Endodermal cell (in vitro differentiated cells): Measurements from ENCODE around the gene PNKD. TPM values are rescaled to one million over a fixed set of nuclear protein-coding genes. Genes with fewer than 3 reads are reported as not detected.

Experiments used
- DNase-seq: peaks from one replicate; pipeline ENCODE4 v3.0.0-alpha.2; 2017
- H3K27ac ChIP-seq: 2 replicates; pipeline ENCODE4 v1.5.1; 2013; ENCODE audit warnings: mild to moderate bottlenecking, low read depth, low read length, moderate library complexity
- H3K27me3 ChIP-seq: 2 replicates; pipeline ENCODE4 v1.6.1; 2013; ENCODE audit warnings: mild to moderate bottlenecking, low read length, moderate library complexity; ENCODE audit not compliant: insufficient read depth, control insufficient read depth, poor library complexity, severe bottlenecking
- H3K36me3 ChIP-seq: 2 replicates; pipeline ENCODE4 v1.7.0; 2013; ENCODE audit warnings: mild to moderate bottlenecking, low read length, moderate library complexity; ENCODE audit not compliant: control insufficient read depth, insufficient read depth
- H3K4me1 ChIP-seq: one replicate; pipeline ENCODE4 v1.7.0; 2013; ENCODE audit warnings: low read length; ENCODE audit not compliant: control insufficient read depth, insufficient read depth
- H3K4me3 ChIP-seq: 2 replicates; pipeline ENCODE4 v1.5.1; 2013; ENCODE audit warnings: mild to moderate bottlenecking, low read length, moderate library complexity
- H3K9ac ChIP-seq: 2 replicates; pipeline ENCODE4 v1.6.1; 2013; ENCODE audit warnings: mild to moderate bottlenecking, low read length, moderate library complexity; ENCODE audit not compliant: poor library complexity, severe bottlenecking; ENCODE audit errors: extremely low read depth
- H3K9me3 ChIP-seq: 2 replicates; pipeline ENCODE4 v1.6.1; 2013; ENCODE audit warnings: mild to moderate bottlenecking, low read length, moderate library complexity; ENCODE audit not compliant: control insufficient read depth
- H3K27ac Mint-ChIP-seq: 2 replicates; pipeline ENCODE4 v1.8.0; 2020; ENCODE audit warnings: mixed read lengths
- H3K27me3 Mint-ChIP-seq: 2 replicates; pipeline ENCODE4 v1.8.0; 2021; ENCODE audit warnings: mild to moderate bottlenecking, mixed read lengths; ENCODE audit not compliant: insufficient read depth
- H3K36me3 Mint-ChIP-seq: 2 replicates; pipeline ENCODE4 v1.8.0; 2020; ENCODE audit warnings: low read depth, mixed read lengths
- H3K4me1 Mint-ChIP-seq: 2 replicates; pipeline ENCODE4 v1.8.0; 2020; ENCODE audit warnings: mixed read lengths
- H3K4me3 Mint-ChIP-seq: 2 replicates; pipeline ENCODE4 v1.8.0; 2020; ENCODE audit warnings: mild to moderate bottlenecking, moderate library complexity, mixed read lengths
- H3K9me3 Mint-ChIP-seq: 2 replicates; pipeline ENCODE4 v1.8.0; 2020; ENCODE audit warnings: mild to moderate bottlenecking, mixed read lengths
- WGBS, 2 experiments: methylation state at CpG; one replicate each; pipeline versions ENCODE4 v1.1.5 to v1.1.7; 2013; ENCODE audit warnings: missing lambda C conversion rate in 2 of 2, mixed read lengths in 1 of 2; ENCODE audit not compliant: insufficient coverage in 1 of 2, insufficient read length in 1 of 2; 5-methylcytosine and 5-hydroxymethylcytosine counted together
- total RNA-seq, 2 donors: library from RNA; stranded (reverse); fragmentation: NEBNext Ultra II Directional in 1 of 2; extraction: Animal tissue kit (Norgen Biotek cat#: 25700) in 1 of 2; gene quantifications; 2 replicates in 1 of 2; 3 replicates in 1 of 2; pipeline ENCODE4 v1.2.1, GENCODE V29; 2021
- TF ChIP-seq, protein P1 (sequence below): fragments of 200-600 bp; sonication (generic); conservative IDR thresholded peaks from 2 replicates; pipeline ENCODE4 v1.5.0; 2021; ENCODE audit warnings: antibody characterized with exemption, mild to moderate bottlenecking

Gene PNKD
- total RNA-seq, 2 donors from 2014 or later = 33.9 to 39.6 TPM

DNA sequence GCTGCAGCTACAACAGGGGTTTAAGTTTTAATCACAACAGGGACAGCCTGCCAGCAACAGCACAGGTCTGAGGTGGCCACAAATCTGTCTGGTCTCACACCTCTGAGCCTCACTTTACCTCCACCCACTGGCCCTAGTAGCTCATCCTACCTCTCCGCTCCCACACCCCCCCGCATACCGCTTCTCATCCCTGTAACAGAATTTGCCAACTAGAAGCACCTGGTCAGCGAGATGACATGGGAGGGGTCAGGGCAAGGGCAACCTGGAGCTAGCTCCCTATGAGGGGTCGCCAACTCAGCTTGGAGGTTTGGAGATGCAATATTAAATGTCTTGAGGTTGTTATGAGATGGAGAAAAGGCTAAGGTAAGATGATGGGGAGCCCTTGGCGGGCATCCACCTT lies 93.9 kb downstream of the PNKD start:
- Mint-ChIP-seq H3K27me3 (peaks cover 6% of the 10 kb centered on the region), H3K27ac (no peak overlapping the region), H3K36me3 (no peaks in the 10 kb centered on the region), H3K9me3 (no peaks in the 10 kb centered on the region), H3K4me1 (peaks cover 8% of the 10 kb centered on the region), H3K4me3 (no peak overlapping the region)
- Histone ChIP-seq H3K9me3 (no peaks in the 10 kb centered on the region), H3K27me3 (no peaks in the 10 kb centered on the region), H3K36me3 (no peaks in the 10 kb centered on the region), H3K9ac (no peak overlapping the region), H3K4me3 (no peak overlapping the region), H3K4me1 (peaks cover 3% of the 10 kb centered on the region), H3K27ac (no peak overlapping the region)
- DNase-seq = no peak
- 89 to 90% methylated on average over 2 to 6 of the region's 6 CpGs for WGBS, 2 experiments
- TF ChIP-seq, protein P1, sequence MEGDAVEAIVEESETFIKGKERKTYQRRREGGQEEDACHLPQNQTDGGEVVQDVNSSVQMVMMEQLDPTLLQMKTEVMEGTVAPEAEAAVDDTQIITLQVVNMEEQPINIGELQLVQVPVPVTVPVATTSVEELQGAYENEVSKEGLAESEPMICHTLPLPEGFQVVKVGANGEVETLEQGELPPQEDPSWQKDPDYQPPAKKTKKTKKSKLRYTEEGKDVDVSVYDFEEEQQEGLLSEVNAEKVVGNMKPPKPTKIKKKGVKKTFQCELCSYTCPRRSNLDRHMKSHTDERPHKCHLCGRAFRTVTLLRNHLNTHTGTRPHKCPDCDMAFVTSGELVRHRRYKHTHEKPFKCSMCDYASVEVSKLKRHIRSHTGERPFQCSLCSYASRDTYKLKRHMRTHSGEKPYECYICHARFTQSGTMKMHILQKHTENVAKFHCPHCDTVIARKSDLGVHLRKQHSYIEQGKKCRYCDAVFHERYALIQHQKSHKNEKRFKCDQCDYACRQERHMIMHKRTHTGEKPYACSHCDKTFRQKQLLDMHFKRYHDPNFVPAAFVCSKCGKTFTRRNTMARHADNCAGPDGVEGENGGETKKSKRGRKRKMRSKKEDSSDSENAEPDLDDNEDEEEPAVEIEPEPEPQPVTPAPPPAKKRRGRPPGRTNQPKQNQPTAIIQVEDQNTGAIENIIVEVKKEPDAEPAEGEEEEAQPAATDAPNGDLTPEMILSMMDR = no peak

- no peak overlapping the region for H3K27ac ChIP-seq
- Mint-ChIP-seq H3K9me3 (no peaks in the 10 kb centered on the region), H3K4me1 (no peaks in the 10 kb centered on the region), H3K27me3 (peaks cover 11% of the 10 kb centered on the region), H3K36me3 (no peaks in the 10 kb centered on the region), H3K4me3 (peak overlapping the region; percentile 69), H3K27ac (peak overlapping the region; percentile 66)
- DNase-seq = no peak
- no peaks in the 10 kb centered on the region for H3K4me1 ChIP-seq
- TF ChIP-seq, protein P1 = no peak
- no peaks in the 10 kb centered on the region for H3K27me3 ChIP-seq
- 87 to 93% methylated on average over 4 to 9 of the region's 9 CpGs for WGBS, 2 experiments
- no peaks in the 10 kb centered on the region for H3K9me3 ChIP-seq
- peak overlapping the region; percentile 78 for H3K4me3 ChIP-seq
- H3K36me3 ChIP-seq = no peaks in the 10 kb centered on the region
- H3K9ac ChIP-seq = peak overlapping the region; percentile 41
Observed at GRCh38 chr2:218366621-218367414, 96.5 kb downstream of the PNKD start.

DNA sequence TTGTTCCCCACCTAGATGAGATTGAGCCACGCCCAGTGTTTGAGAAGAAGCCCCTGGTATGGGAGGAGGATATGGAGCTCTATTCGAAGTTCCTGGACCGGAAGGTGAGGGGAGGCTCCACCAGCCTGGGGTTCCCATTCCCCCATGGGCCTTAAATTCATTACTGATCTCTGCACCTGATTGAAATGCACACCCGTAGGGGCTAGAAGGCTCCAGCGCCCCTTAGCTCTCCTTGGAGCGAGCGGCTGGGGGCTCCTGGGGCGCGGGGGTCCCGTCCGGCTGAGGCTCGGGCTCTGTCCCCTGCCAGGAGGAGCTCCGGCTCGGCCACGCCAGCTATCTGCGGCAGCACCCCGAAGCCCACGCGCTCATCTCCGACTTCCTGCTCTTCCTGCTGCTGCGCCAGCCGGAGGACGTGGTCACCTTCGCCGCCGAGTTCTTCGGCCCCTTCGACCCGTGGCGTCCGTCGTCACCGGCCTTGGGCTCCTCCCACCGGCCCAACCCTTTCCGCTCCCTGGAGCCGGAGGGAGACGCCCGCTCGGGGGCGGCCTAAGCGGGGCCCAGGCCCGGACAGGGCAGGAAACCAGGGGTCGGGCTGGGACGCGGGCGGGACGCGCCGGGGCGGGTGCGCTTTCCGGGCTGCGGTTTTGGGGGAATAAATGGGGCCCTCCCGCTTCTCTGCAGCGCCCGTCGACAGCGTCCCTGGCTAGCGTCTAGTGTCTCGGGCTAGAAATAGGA lies 97.3 kb downstream of the PNKD start:
- peak; percentile 94 for DNase-seq
- H3K27ac Mint-ChIP-seq = peak overlapping the region; percentile 70
- H3K9ac ChIP-seq = peak overlapping the region; percentile 41
- H3K36me3 ChIP-seq = no peaks in the 10 kb centered on the region
- no peaks in the 10 kb centered on the region for H3K4me1 ChIP-seq
- H3K27ac ChIP-seq = no peak overlapping the region
- H3K36me3 Mint-ChIP-seq = no peaks in the 10 kb centered on the region
- no peaks in the 10 kb centered on the region for H3K9me3 Mint-ChIP-seq
- no peaks in the 10 kb centered on the region for H3K27me3 ChIP-seq
- no peaks in the 10 kb centered on the region for H3K4me1 Mint-ChIP-seq
- H3K4me3 ChIP-seq = peak overlapping the region; percentile 78
- TF ChIP-seq, protein P1 = no peak
- H3K9me3 ChIP-seq = no peaks in the 10 kb centered on the region
- H3K27me3 Mint-ChIP-seq = peaks cover 11% of the 10 kb centered on the region
- 14 to 15% methylated on average over 15 to 60 of the region's 60 CpGs for WGBS, 2 experiments
- peak overlapping the region; percentile 69 for H3K4me3 Mint-ChIP-seq
